ENCODE results near the gene C10orf62. TPM values are rescaled to one million over a fixed set of nuclear protein-coding genes. Genes with fewer than 3 reads are reported as not detected.

C10orf62 gene
- total and polyA plus RNA-seq, 2 of the 13 experiments (the other 11 are each of a cell fraction or from before 2014, with no cell fraction given) = 0.61 to 1.6 TPM

DNA sequence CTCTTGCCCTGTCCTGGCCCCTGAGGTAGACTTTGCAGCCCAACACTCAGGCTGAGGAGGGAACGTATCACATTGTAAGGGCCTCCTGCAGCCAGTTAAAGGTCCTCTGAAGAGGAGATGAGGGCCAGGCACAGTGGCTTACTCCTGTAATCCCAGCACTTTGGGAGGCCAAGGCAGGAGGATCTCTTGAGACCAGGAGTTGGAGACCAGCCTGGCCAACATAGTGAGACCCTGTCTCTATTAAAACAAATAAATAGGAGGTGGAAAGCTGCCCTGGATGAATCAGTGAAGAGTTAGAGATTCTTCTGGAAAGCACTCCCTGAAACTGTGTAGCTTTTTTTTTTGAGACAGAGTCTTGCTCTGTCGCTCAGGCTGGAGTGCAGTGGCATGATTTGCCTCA lies 2.3 kb upstream of the C10orf62 start (continued):
- TF ChIP-seq PRMT3 (CRISPR knock-in tag; IDR thresholded peaks at IDR 0.05; ENCODE audit: borderline replicate concordance, low read depth) (no peak), ZNF383 (CRISPR knock-in tag; IDR thresholded peaks at IDR 0.05; ENCODE audit: borderline replicate concordance) (no peak)

DNA sequence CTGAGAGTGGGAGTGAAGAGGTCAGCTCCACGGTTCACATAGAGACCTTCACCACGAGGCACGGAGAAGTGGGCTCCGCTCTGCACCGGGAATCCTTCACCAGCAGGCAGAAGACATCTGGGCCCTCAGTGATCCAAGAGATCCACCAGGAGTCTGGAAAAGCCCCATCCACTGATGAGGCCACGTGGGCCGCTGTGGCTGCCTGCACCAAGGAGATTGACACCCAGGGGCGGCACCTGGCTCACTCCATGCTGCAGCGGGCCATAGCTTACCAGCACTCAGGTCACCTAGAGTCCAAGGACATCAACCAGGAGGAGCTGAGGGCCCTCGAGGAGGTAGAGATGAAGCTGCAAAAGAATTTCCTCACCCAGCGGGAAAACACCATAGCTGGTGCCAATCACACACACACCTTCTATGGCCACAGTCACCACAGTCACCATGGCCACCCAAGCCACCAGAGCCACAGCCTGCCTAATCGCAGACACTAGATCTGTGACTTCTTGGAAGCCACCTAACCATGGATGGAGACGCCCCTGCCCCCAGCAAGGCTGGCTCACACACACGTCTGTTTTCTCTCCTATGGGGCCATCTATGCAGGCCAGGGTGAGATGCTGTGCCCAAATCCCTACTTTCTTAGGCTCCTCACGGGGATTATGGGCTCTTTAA lies 694 bp downstream of the C10orf62 start:
- Histone ChIP-seq H3K4me3 (replicated peaks in 1 of 3; ENCODE audit: insufficient read depth in 1 of 3, low read depth in 2 of 3, low read length in 3 of 3) (no peak overlapping the region), H2AFZ (ENCODE audit: low read length) (no peak overlapping the region), H3K4me1 (ENCODE audit: insufficient read depth, low read length) (peaks cover 52% of the 10 kb centered on the region), H3K4me2 (ENCODE audit: low read depth, low read length) (no peak overlapping the region), H3K27me3 (ENCODE audit: control insufficient read depth in 1 of 2, insufficient read depth in 2 of 2, low read length in 2 of 2) (no peaks in the 10 kb centered on the region), H3K36me3 (replicated peaks in 1 of 2; ENCODE audit: control insufficient read depth in 1 of 2, insufficient read depth in 2 of 2, low read length in 2 of 2) (no peaks in the 10 kb centered on the region; a peak in 1 of 5 replicates), H3K9me3 (ENCODE audit: low read length) (no peaks in the 10 kb centered on the region), H3K79me2 (ENCODE audit: insufficient read depth, low read length) (peaks cover 3% of the 10 kb centered on the region), H4K20me1 (ENCODE audit: insufficient read depth, low read length) (no peaks in the 10 kb centered on the region), H3K27ac (ENCODE audit: extremely low read length, insufficient read depth, low read length) (no peak overlapping the region), H3K9ac (ENCODE audit: insufficient read depth, low read depth, low read length) (no peak overlapping the region)
- CTCF ChIA-PET (ENCODE audit: low intra/inter-chr PET ratio, low total read pairs) = no interaction called here
- FAIRE-seq = no peak
- in situ Hi-C loops (cut with HindIII; ENCODE audit: extremely low pct_ligation_motif_present, low pct_unique_long_range_greater_than_20kb) = no loop called here
- BruUV-seq (replicated peaks) = no TSS peak
- TF ChIP-seq, protein P1, sequence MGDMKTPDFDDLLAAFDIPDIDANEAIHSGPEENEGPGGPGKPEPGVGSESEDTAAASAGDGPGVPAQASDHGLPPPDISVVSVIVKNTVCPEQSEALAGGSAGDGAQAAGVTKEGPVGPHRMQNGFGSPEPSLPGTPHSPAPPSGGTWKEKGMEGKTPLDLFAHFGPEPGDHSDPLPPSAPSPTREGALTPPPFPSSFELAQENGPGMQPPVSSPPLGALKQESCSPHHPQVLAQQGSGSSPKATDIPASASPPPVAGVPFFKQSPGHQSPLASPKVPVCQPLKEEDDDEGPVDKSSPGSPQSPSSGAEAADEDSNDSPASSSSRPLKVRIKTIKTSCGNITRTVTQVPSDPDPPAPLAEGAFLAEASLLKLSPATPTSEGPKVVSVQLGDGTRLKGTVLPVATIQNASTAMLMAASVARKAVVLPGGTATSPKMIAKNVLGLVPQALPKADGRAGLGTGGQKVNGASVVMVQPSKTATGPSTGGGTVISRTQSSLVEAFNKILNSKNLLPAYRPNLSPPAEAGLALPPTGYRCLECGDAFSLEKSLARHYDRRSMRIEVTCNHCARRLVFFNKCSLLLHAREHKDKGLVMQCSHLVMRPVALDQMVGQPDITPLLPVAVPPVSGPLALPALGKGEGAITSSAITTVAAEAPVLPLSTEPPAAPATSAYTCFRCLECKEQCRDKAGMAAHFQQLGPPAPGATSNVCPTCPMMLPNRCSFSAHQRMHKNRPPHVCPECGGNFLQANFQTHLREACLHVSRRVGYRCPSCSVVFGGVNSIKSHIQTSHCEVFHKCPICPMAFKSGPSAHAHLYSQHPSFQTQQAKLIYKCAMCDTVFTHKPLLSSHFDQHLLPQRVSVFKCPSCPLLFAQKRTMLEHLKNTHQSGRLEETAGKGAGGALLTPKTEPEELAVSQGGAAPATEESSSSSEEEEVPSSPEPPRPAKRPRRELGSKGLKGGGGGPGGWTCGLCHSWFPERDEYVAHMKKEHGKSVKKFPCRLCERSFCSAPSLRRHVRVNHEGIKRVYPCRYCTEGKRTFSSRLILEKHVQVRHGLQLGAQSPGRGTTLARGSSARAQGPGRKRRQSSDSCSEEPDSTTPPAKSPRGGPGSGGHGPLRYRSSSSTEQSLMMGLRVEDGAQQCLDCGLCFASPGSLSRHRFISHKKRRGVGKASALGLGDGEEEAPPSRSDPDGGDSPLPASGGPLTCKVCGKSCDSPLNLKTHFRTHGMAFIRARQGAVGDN (CRISPR knock-in tag; IDR thresholded peaks at IDR 0.05) = peak; percentile 8; the same call in 1 of the 2 replicates
- no peak for TF ChIP-seq AGO1 (IDR thresholded peaks at IDR 0.05; ENCODE audit: low read depth, low read length, poor library complexity, severe bottlenecking)
- POLR2A ChIA-PET = no interaction called here
- no peak for DNase-seq (ENCODE audit: low spot score)
- intact Hi-C loops (cut with micrococcal nuclease; ENCODE audit: unreplicated experiment) = no loop called here
- ATAC-seq = no peak
- 92% methylated on average over 10 of the region's 15 CpGs for WGBS (ENCODE audit: low lambda C conversion rate)
